HepG2 (cell line): ENCODE data around the gene ENTREP3. TPM values are rescaled to one million over a fixed set of nuclear protein-coding genes. Genes with fewer than 3 reads are reported as not detected.

ENCODE experiments used
- ARNT2 ChIP-seq: sonication (generic); formaldehyde crosslinking; IDR thresholded peaks from 2 replicates; pipeline ENCODE4 v1.8.0; 2022; ENCODE audit warnings: mild to moderate bottlenecking, low read depth, missing genetic modification reagents, moderate library complexity
- ETV5 ChIP-seq: IDR thresholded peaks from 2 replicates; pipeline ENCODE4 v1.6.1; 2018; ENCODE audit warnings: missing biosample characterization, missing genetic modification reagents, inconsistent platforms, borderline replicate concordance
- HNF4A ChIP-seq: sonication (generic); formaldehyde crosslinking; IDR thresholded peaks from 2 replicates; pipeline ENCODE4 v1.4.0; 2020; ENCODE audit warnings: missing genetic modification reagents
- MATR3 ChIP-seq: sonication (generic); formaldehyde crosslinking; IDR thresholded peaks from 2 replicates; pipeline ENCODE4 v1.4.0; 2020; ENCODE audit warnings: missing genetic modification reagents
- MXD4 ChIP-seq: IDR thresholded peaks from 2 replicates; pipeline ENCODE4 v1.6.1; 2016; ENCODE audit warnings: mild to moderate bottlenecking, missing biosample characterization, missing genetic modification reagents
- RARG ChIP-seq: sonication (generic); formaldehyde crosslinking; IDR thresholded peaks from 2 replicates; pipeline ENCODE4 v1.4.0; 2020; ENCODE audit warnings: low read depth, mild to moderate bottlenecking, missing genetic modification reagents
- REST ChIP-seq, 2 experiments: IDR thresholded peaks; 2 replicates each; pipeline ENCODE4 v1.6.1; 2011 to 2012; ENCODE audit warnings: low read length in 2 of 2, borderline replicate concordance in 1 of 2, low read depth in 1 of 2, mild to moderate bottlenecking in 1 of 2, moderate library complexity in 1 of 2
- TEAD3 ChIP-seq: optimal IDR thresholded peaks from 2 replicates; pipeline ENCODE3; 2016; ENCODE audit warnings: borderline replicate concordance
- ZBTB7B ChIP-seq: sonication (generic); formaldehyde crosslinking; IDR thresholded peaks from 2 replicates; pipeline ENCODE4 v1.4.0; 2020; ENCODE audit warnings: missing genetic modification reagents
- ZFX ChIP-seq: sonication (generic); formaldehyde crosslinking; IDR thresholded peaks from 2 replicates; pipeline ENCODE4 v1.4.0; 2020; ENCODE audit warnings: mild to moderate bottlenecking, low read depth, missing genetic modification reagents, moderate library complexity
- ZNF253 ChIP-seq: sonication (generic); formaldehyde crosslinking; IDR thresholded peaks from 2 replicates; pipeline ENCODE4 v1.8.0; 2022; ENCODE audit warnings: mild to moderate bottlenecking, missing genetic modification reagents, borderline replicate concordance
- ZNF574 ChIP-seq: sonication (generic); formaldehyde crosslinking; IDR thresholded peaks from 2 replicates; pipeline ENCODE4 v1.4.0; 2020; ENCODE audit warnings: missing genetic modification reagents
- polyA plus RNA-seq, 8 experiments: library from polyadenylated mRNA; depleted of rRNA in 3 of 8; stranded (reverse) in 7 of 8; unstranded in 1 of 8; fragments of >200 nt; fragmentation: Illumina TruSeq in 4 of 8; extraction: Trizol in 4 of 8; gene quantifications; 2 replicates each; pipeline versions ENCODE4 v1.2.1 to v1.2.3, GENCODE V29; 2011 to 2016; ENCODE audit warnings: low read depth in 4 of 8, missing spikeins in 1 of 8, mixed read lengths in 1 of 8; ENCODE audit not compliant: insufficient read depth in 1 of 8
- total RNA-seq, 5 experiments: library from RNA; depleted of rRNA; stranded (reverse); fragments of >200 nt; fragmentation: Illumina TruSeq; extraction: Trizol; gene quantifications; 2 replicates each; pipeline ENCODE4 v1.2.3, GENCODE V29; 2016; ENCODE audit warnings: low read depth in 1 of 5
- TF ChIP-seq, protein P1 (sequence below): sonication (generic); formaldehyde crosslinking; IDR thresholded peaks from 2 replicates; pipeline ENCODE4 v1.4.0; 2020; ENCODE audit warnings: mild to moderate bottlenecking, missing genetic modification reagents, borderline replicate concordance
- TF ChIP-seq, protein P2 (sequence below): sonication (generic); formaldehyde crosslinking; IDR thresholded peaks from 2 replicates; pipeline ENCODE4 v1.4.0; 2020; ENCODE audit warnings: missing genetic modification reagents, low read depth, mild to moderate bottlenecking, borderline replicate concordance

The ENTREP3 gene
- total and polyA plus RNA-seq, 2 of the 13 experiments (the other 11 are each of a cell fraction or from before 2014, with no cell fraction given), result 4.1 to 9.9 TPM

GRCh38 chr1:155300553-155301329, 45.5 kb upstream of the ENTREP3 start (continued):
- TF ChIP-seq, protein P1, sequence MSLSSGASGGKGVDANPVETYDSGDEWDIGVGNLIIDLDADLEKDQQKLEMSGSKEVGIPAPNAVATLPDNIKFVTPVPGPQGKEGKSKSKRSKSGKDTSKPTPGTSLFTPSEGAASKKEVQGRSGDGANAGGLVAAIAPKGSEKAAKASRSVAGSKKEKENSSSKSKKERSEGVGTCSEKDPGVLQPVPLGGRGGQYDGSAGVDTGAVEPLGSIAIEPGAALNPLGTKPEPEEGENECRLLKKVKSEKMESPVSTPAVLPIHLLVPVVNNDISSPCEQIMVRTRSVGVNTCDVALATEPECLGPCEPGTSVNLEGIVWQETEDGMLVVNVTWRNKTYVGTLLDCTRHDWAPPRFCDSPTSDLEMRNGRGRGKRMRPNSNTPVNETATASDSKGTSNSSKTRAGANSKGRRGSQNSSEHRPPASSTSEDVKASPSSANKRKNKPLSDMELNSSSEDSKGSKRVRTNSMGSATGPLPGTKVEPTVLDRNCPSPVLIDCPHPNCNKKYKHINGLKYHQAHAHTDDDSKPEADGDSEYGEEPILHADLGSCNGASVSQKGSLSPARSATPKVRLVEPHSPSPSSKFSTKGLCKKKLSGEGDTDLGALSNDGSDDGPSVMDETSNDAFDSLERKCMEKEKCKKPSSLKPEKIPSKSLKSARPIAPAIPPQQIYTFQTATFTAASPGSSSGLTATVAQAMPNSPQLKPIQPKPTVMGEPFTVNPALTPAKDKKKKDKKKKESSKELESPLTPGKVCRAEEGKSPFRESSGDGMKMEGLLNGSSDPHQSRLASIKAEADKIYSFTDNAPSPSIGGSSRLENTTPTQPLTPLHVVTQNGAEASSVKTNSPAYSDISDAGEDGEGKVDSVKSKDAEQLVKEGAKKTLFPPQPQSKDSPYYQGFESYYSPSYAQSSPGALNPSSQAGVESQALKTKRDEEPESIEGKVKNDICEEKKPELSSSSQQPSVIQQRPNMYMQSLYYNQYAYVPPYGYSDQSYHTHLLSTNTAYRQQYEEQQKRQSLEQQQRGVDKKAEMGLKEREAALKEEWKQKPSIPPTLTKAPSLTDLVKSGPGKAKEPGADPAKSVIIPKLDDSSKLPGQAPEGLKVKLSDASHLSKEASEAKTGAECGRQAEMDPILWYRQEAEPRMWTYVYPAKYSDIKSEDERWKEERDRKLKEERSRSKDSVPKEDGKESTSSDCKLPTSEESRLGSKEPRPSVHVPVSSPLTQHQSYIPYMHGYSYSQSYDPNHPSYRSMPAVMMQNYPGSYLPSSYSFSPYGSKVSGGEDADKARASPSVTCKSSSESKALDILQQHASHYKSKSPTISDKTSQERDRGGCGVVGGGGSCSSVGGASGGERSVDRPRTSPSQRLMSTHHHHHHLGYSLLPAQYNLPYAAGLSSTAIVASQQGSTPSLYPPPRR, result peak; percentile 86; the same call in 1 of the 2 replicates
- no peak for TF ChIP-seq MATR3
- TF ChIP-seq, protein P2, sequence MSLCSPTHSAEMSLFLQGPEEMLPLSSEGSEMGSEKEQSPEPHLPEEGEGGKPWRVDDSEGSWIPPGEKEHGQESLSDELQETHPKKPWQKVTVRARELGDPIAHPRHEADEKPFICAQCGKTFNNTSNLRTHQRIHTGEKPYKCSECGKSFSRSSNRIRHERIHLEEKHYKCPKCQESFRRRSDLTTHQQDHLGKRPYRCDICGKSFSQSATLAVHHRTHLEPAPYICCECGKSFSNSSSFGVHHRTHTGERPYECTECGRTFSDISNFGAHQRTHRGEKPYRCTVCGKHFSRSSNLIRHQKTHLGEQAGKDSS (CRISPR knock-in tag), result peak; percentile 90; the same call in 1 of the 2 replicates
- peak; percentile 98 for TF ChIP-seq HNF4A (CRISPR knock-in tag)
- TF ChIP-seq ETV5 (CRISPR knock-in tag), result peak; percentile 68; the same call in 1 of the 2 replicates
- peak; percentile 99 for TF ChIP-seq ZFX (CRISPR knock-in tag)
- peak; percentile 79 for TF ChIP-seq MXD4 (CRISPR knock-in tag)
- TF ChIP-seq ZNF253, result no peak
- peak in 1 of 2 experiments; percentile 51; a peak in 1 of 4 replicates for TF ChIP-seq REST (IDR thresholded peaks at IDR 0.05; ENCODE audit: borderline replicate concordance in 1 of 2, low read depth in 1 of 2, low read length in 2 of 2)
- TF ChIP-seq ARNT2 (CRISPR knock-in tag), result peak; percentile 72; the same call in 1 of the 2 replicates
- TF ChIP-seq ZNF574, result peak; percentile 87
- 0 out of 2 replicates have a peak, but pooled peaks have one; percentile 59 for TF ChIP-seq RARG (CRISPR knock-in tag)
- peak; percentile 77 for TF ChIP-seq TEAD3 (CRISPR knock-in tag)
- TF ChIP-seq ZBTB7B (CRISPR knock-in tag), result 0 out of 2 replicates have a peak, but pooled peaks have one; percentile 50
